Peyer's patch (tissue), 4 donors: ENCODE results near the gene ITFG2. TPM values are rescaled to one million over a fixed set of nuclear protein-coding genes. Genes with fewer than 3 reads are reported as not detected.

ENCODE experiments used
- DNase-seq, 3 donors: peaks; one replicate each; pipeline ENCODE4 v3.0.0-alpha.2; 2017 to 2019
- H3K27ac ChIP-seq, 4 donors: fragments of 200-600 bp; sonication (generic); one replicate each; pipeline ENCODE4 v1.5.1; 2016 to 2019
- H3K27me3 ChIP-seq, 2 donors: fragments of 200-600 bp; sonication (generic); one replicate each; pipeline ENCODE4 v1.5.1; 2019
- H3K36me3 ChIP-seq, 3 donors: fragments of 200-600 bp; sonication (generic); one replicate each; pipeline ENCODE4 v1.5.1; 2016 to 2019
- H3K4me1 ChIP-seq, 4 donors: fragments of 200-600 bp; sonication (generic); one replicate each; pipeline ENCODE4 v1.5.1; 2016 to 2019
- H3K4me3 ChIP-seq, 4 donors: fragments of 200-600 bp; sonication (generic); 1 replicate in 3 of 4; 2 replicates in 1 of 4; pipeline ENCODE4 v1.5.1; 2016 to 2019; ENCODE audit warnings: mild to moderate bottlenecking in 1 of 4
- H3K9me3 ChIP-seq, 4 donors: fragments of 200-600 bp; sonication (generic); one replicate each; pipeline ENCODE4 v1.5.1; 2016 to 2019; ENCODE audit warnings: mild to moderate bottlenecking in 1 of 4
- POLR2A ChIP-seq, 2 donors: fragments of 450-650 bp; IDR thresholded peaks; one replicate each; pipeline ENCODE4 v1.5.1; 2017; ENCODE audit warnings: antibody characterized with exemption in 2 of 2, mild to moderate bottlenecking in 2 of 2, moderate library complexity in 2 of 2
- total RNA-seq, 4 donors: library from RNA; depleted of rRNA; stranded (reverse); fragments of >200 nt; gene quantifications; one replicate each; pipeline ENCODE4 v1.1.0, GENCODE V29; 2016
- TF ChIP-seq, protein P1 (sequence below), 6 experiments: fragments of 450-650 bp in 4 of 6; fragments of 200-600 bp in 2 of 6; sonication (generic) in 1 of 6; IDR thresholded peaks; one replicate each; pipeline ENCODE4 v1.5.1; 2017 to 2019; ENCODE audit warnings: antibody characterized with exemption in 6 of 6, mild to moderate bottlenecking in 3 of 6, moderate library complexity in 1 of 6

Gene ITFG2
- total RNA-seq, 4 donors from 2014 or later, result 50.8 to 119 (median 102) TPM

GRCh38 chr12:2844786-2845185 lies 32.3 kb downstream of the ITFG2 start:
- no peak for DNase-seq
- TF ChIP-seq, protein P1, sequence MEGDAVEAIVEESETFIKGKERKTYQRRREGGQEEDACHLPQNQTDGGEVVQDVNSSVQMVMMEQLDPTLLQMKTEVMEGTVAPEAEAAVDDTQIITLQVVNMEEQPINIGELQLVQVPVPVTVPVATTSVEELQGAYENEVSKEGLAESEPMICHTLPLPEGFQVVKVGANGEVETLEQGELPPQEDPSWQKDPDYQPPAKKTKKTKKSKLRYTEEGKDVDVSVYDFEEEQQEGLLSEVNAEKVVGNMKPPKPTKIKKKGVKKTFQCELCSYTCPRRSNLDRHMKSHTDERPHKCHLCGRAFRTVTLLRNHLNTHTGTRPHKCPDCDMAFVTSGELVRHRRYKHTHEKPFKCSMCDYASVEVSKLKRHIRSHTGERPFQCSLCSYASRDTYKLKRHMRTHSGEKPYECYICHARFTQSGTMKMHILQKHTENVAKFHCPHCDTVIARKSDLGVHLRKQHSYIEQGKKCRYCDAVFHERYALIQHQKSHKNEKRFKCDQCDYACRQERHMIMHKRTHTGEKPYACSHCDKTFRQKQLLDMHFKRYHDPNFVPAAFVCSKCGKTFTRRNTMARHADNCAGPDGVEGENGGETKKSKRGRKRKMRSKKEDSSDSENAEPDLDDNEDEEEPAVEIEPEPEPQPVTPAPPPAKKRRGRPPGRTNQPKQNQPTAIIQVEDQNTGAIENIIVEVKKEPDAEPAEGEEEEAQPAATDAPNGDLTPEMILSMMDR (IDR thresholded peaks at IDR 0.05), result no peak
- TF ChIP-seq POLR2A (IDR thresholded peaks at IDR 0.05), result no peak
- Histone ChIP-seq H3K9me3 (no peaks in the 10 kb centered on the region), H3K27ac (no peak overlapping the region), H3K4me1 (no peaks in the 10 kb centered on the region), H3K4me3 (no peak overlapping the region), H3K36me3 (peaks cover 0 to 5% (median 0%) of the 10 kb centered on the region in 3 donors), H3K27me3 (no peaks in the 10 kb centered on the region)

- peaks cover 0 to 5% (median 0%) of the 10 kb centered on the region in 3 donors for H3K36me3 ChIP-seq
- no peak for DNase-seq
- H3K4me1 ChIP-seq, result no peaks in the 10 kb centered on the region
- no peaks in the 10 kb centered on the region for H3K27me3 ChIP-seq
- no peak for TF ChIP-seq POLR2A (IDR thresholded peaks at IDR 0.05)
- TF ChIP-seq, protein P1 (IDR thresholded peaks at IDR 0.05), result no peak
- H3K4me3 ChIP-seq, result no peak overlapping the region
- no peaks in the 10 kb centered on the region for H3K9me3 ChIP-seq
- no peak overlapping the region for H3K27ac ChIP-seq
Measured at GRCh38 chr12:2845280-2845679, 32.8 kb downstream of the ITFG2 start.

GRCh38 chr12:2851931-2852330 lies 39.5 kb downstream of the ITFG2 start:
- TF ChIP-seq, protein P1 (IDR thresholded peaks at IDR 0.05), result no peak
- no peak for TF ChIP-seq POLR2A (IDR thresholded peaks at IDR 0.05)
- Histone ChIP-seq H3K9me3 (no peaks in the 10 kb centered on the region), H3K27me3 (no peaks in the 10 kb centered on the region), H3K4me1 (peaks cover 0 to 23% (median 0%) of the 10 kb centered on the region in 4 donors), H3K4me3 (no peak overlapping the region), H3K27ac (no peak overlapping the region), H3K36me3 (no peaks in the 10 kb centered on the region)
- DNase-seq, result no peak

- Histone ChIP-seq H3K4me1 (peaks cover 0 to 23% (median 0%) of the 10 kb centered on the region in 4 donors), H3K27ac (no peak overlapping the region), H3K4me3 (no peak overlapping the region), H3K36me3 (no peaks in the 10 kb centered on the region), H3K9me3 (no peaks in the 10 kb centered on the region), H3K27me3 (no peaks in the 10 kb centered on the region)
- no peak for TF ChIP-seq POLR2A (IDR thresholded peaks at IDR 0.05)
- TF ChIP-seq, protein P1 (IDR thresholded peaks at IDR 0.05), result peak in 5 of 6 experiments; percentile 8 to 77 (median 71)
- DNase-seq, result peak; percentile 28 to 86 (median 84)
Measured at GRCh38 chr12:2853626-2854025, 41.2 kb downstream of the ITFG2 start.

- no peak overlapping the region for H3K4me3 ChIP-seq
- peak in 2 of 3 donors; percentile 91 to 93 for DNase-seq
- peak overlapping the region in 3 of 4 donors; percentile 16 to 85 (median 76) for H3K27ac ChIP-seq
- no peaks in the 10 kb centered on the region for H3K36me3 ChIP-seq
- H3K27me3 ChIP-seq, result no peaks in the 10 kb centered on the region
- H3K4me1 ChIP-seq, result peaks cover 0 to 23% (median 0%) of the 10 kb centered on the region in 4 donors
- no peaks in the 10 kb centered on the region for H3K9me3 ChIP-seq
- peak in 1 of 2 donors; percentile 12 for TF ChIP-seq POLR2A (IDR thresholded peaks at IDR 0.05)
- TF ChIP-seq, protein P1 (IDR thresholded peaks at IDR 0.05), result no peak
Measured at GRCh38 chr12:2854669-2855453, 42.4 kb downstream of the ITFG2 start.
